DMS153 (cell line): Measurements from ENCODE around the gene TMEM141.

Source experiments
- DNase-seq: peaks from one replicate; lab custom pipeline; 2025; lab: John Stamatoyannopoulos, UW

TMEM141 gene

DNA sequence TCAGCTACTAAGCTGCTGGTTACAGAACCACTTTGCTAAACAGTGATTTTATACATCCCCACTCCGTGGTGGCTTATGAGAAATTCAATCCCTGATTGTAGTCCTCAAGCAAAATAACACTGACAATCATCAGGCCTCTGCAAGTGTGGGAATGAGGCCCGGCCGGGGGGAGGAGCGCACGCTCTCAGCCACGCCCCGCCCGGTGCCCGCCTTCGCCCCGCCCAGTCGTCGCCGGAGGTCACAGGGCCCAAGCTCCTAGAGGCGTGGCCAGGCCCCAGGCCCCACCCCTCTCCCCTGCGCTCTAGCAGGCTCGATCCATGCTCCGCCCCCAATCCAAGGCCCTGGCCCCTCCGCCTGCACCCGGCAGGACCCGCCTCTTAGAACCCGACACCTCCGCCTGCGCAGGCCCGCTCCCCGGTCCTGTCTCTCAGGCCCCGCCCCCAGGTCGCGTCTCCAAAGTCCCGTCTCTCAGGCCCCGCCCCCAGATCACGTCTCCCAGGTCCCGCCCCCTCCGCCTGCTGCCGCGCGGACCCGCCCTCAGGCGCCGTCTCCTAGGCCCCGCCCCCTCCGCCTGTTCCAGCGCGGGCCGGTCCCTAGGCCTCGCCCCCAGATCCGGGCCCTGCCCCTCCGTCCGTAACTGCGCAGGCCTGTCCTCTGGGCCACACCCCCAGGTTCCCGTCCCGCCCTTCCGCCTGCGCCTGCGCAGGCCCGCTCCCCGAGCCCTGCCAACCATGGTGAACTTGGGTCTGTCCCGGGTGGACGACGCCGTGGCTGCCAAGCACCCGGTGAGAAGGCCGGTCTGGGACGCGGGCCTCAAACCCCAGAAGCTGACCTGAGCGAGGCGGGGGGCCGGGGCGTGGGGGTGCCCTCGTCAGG is at the start of gene TMEM141:
Gene TMEM141 (plus strand): TSS at position 705 of the 876 bp plus-strand sequence. CDS start 27 bp downstream, at position 732.
- DNase-seq = peak; percentile 98

DNA sequence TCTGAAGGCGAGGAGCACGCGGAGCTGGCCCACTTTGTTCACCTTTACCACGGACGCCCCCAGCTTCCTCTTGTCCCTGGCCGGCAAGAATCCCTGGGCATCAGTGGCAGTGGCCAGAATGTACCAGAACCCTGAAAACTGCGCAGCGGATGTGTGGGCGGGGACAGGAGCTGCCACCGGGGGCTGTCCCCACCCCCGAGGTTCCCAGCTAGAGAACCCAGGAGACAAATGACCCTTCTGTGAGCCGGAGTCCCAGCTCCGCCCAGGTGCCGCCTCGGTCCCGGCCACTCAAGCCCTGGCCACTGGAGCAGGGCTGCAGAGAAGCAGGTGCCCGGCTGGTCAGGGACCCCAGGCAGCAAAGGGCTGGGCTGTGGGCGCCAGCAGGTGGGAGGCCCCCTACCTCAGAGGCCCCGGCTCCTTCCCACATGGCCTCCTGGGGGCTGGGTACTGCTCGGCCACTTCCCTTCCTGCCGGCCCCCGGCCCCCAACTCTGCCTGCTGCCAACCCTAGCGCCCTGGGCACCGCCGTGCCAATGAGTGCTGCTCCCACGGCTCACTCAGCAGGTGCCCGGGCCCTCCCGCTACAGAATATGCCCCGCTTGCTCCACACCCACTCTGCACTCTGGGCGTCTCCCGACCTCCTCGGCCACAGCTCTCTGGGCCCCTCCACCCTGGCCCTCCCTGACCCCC is 49.1 kb upstream of the TMEM141 start:
- no peak for DNase-seq

DNA sequence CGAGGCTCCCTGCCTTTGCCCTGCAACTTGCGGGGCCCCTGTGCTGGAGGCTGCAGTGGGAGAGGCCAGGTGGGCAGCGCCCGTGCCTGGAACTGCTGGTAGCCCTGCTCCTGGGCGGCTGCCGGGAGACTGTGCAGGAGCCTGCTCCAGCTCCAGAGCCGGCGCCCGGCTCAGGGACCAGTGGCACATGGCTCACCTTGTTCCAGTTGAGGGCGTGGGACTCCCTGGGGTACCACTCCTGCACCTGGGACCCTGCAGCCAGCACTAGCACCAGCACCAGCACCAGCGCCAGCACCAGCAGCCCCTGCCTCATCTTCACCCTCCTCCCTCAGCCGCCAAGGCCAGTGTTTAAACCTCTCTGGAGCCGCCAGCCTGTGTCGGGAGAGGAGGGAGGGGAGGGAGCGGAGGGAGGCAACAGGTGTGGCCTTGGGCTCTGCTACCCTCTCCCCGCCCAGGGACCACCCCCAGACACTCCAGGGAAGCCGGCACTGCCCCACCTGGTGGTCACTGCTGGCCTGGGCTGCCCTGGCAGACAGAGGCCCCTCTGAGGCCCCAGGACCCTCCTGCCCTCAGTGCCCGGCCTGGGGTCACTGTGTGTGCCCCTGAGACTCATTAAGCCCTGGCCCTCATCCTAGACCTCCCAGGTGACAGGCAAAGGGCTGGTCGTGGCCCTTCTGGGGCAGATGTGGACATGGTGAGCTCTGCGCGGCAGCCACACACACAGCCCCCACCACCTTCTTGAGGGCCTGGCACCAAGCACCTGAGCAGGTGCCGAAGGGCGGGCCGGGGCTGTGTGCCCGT is 48.4 kb upstream of the TMEM141 start, which contains the start of gene LCN10:
Gene LCN10 (minus strand): TSS at position 350 of the 801 bp plus-strand sequence. CDS start 37 bp downstream, at position 313.
- DNase-seq = no peak

DNA sequence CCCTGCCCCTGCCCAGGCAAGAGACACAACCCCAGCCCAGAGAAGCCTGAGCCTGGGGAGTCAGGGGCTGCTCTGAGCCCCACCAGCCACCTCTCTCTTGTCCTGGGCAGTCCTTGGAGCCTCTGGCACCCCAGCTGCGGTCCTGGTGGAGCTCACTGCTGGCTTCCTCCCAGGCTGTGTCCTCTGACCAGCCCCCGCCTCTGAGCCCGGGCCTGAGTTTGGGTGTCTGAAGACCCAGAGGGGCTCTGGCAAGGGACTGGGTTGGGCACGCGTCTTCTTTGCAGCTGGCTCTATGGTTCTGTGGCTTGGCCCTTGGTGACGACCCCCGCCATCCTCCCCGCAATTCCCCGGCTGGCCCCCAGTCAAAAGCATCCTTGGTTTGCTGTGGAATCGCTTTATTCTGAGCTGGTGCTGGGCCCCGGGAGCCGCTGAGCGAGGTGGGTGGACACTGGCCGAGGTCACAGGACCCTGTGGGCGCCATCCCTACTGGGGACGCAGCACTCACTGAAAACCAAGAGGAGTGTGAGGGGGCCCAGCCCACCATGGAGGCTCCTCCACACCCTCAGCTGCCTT is 47.4 kb upstream of the TMEM141 start:
- DNase-seq = no peak

DNA sequence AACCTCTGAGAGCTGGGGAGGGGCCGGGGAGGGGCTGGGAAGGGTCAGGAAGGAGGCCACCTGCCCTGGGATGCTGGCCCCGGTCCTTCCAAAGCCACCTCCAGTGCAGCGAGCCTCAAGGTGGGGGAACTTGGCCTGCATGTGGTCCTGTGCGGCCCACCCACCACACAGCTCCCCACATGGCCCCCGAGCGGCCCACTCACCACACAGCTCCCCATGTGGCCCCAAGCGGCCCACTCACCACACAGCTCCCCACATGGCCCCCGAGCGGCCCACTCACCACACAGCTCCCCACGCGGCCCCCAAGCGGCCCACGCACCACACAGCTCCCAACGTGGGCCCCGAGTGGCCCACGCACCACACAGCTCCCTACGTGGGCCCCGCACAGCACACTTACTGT is 46.4 kb upstream of the TMEM141 start:
- DNase-seq = no peak

DNA sequence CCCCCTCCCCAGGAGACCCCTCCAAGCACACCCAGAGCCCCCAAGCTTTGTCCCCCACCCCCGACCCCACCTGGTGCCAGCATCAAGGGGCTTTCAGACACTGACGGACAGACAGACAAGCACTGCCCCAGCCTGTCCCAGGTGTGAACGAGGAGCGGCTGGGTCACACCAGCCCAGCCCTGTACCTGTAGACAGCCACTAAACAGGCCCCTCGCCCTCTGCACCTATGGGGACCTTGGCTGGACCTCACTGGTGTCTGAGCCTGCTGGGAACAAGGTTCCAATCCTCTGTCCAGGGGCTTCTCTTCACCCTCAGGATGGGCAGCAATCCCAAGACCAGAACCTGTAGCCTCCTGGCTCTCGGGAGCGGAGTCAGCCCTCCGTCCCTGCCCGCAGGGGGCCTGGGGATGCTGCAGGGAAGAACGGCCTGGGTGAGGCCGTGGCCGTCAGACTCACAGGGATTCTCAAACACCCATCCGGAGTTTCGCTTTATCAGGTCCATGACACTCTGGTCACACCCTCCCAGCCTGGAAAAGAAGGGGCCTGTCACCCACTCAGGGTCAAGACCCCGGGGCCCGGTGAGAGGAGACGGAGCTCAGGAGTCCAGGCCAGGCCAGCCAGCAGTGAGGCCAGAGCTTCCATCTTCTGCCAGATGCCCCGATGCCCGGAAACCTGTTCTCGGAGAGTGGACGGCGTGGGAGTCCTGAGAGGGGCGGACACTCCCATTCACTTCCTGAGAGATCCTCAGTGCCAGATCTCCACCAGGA is 45.6 kb upstream of the TMEM141 start:
- DNase-seq = no peak

DNA sequence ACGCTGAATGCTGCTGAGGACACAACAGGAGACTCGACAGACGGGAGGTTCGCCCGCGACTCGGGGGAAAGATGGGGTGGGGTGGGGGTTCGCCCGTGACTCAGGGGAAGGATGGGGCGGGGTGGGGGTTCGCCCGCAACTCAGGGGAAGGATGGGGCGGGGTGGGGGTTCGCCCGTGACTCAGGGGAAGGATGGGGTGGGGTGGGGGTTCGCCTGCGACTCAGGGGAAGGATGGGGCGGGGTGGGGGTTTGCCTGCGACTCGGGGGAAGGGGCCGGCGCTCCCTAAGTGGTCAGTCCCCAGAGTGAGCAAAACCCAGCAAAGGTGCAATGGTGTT is 45.0 kb upstream of the TMEM141 start:
- DNase-seq = no peak

DNA sequence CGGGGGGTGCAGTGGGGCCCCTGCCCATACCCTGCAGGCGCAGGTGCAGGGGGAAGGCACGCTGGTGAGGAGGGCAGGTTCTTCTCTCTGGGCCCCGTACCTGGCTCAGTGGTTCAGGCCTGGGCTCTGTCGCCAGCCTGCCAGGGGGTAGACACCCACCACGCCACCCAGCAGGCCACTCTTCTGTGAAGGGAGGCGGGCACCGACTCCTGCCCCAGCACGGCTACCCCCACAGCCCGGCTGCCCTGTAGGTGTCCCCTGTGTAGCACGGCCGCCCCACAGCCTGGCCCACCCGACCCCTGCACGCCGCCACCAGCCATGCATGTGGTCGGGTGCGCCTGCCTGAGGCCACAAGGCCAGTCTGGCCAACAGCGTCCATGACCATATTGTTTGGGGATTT is 44.5 kb upstream of the TMEM141 start:
- no peak for DNase-seq

DNA sequence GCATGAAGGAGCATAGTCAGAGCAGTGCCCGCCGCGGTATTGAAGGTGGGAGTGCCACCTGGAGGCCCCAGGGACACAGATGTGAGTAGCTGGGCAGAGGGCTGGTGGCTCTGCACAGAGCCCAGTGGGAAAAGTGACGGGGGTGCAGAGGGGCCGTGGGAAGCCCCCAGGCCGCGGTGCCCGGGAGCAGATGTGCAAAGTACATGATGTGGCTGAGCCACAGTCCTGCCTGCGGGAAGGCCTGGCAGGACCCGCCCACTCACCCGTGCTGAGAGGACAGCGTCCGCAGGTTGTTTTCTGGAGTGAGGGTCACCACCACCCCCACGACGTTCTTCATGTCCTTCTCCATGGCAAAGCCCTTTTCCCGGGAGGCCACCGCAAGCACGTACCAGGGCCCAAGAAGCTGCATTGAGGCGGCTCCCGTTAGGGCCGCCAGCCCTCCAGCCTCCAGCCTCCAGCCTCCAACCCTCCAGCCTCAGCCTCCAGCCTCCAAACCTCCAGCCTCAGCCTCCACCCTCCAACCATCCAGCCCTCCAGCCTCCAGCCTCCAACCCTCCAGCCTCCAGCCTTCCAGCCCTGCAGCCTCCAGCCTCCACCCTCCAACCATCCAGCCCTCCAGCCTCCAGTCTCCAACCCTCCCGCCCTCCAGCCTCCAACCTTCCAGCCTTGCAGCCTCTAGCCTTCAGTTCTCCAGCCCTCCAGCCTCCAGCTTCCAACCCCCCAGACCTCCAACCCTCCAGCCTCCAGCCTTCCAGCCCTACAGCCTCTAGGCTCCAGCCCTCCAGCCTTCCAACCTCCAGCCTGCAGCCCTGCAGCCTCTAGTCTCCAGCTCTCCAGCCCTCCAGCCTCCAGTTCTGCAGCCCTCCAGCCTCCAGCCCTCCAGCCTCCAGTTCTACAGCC is 43.7 kb upstream of the TMEM141 start:
- no peak for DNase-seq

DNA sequence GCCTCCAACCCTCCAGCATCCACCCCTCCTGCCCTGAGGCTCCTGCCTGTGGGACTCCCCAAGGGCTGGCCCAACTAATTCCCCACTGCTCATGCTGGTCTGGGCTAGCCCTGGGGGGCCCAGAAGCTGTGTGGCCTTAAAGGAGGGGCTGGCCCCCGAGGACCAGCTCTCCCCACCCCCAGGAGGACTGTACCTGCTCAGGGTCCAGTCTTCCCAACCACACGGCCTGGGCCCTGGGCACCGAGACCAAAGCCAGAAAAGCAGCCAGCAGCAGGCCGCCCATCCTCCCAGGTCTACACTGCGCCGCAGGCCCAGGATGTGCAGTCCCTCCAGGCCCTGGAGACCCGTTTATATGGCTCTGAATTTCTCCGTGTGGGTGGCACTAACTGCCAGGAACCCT is 42.9 kb upstream of the TMEM141 start, which contains the start of gene LCN6:
Gene LCN6 (minus strand): TSS at position 325 of the 400 bp plus-strand sequence. CDS start 42 bp downstream, at position 283.
- DNase-seq = no peak

DNA sequence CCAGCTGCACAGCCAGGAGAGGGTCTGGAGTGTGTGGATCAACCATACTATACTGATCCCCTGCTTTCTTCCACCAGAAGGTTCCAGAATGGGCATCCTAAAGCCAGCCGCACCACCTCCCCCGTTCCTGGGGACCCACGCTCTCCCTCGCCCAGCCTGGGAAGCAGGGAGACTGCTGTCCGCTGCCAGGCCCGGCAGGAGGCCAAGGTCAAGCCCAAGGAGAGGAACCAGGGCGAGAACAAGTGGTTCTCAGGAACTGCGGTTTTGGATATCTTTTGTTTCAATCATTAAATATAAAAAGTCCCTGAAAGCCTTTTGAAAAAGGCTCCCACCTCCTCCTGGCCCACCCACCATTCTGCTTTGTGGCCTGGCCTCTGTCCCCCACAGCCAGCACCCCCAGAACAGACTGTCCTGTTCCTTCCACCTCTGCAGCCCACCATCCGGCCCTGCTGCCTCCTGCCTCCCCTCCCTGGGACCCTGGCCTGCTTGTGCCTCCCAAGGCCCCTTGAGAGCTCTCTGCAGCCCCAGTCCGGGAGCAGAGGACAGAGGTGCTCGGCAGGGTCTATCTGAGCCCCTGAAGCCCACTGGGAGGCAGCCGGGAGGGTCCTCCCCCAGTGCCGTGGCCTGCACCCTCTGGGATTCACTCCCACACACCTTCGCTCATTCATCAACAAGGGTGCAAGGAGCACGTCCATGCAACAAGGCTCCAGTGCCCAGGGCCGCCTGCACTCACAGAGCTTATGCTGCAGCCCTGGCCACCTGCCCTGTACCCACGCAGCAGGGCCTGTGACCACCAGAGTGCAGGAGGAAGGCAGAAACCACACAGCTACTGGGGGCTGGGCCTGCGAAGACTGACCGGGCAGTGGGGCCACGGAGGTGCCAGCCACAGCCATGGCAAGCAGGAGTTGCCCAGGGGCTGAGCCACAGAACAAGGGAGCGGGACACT is 42.2 kb upstream of the TMEM141 start:
- DNase-seq = no peak

DNA sequence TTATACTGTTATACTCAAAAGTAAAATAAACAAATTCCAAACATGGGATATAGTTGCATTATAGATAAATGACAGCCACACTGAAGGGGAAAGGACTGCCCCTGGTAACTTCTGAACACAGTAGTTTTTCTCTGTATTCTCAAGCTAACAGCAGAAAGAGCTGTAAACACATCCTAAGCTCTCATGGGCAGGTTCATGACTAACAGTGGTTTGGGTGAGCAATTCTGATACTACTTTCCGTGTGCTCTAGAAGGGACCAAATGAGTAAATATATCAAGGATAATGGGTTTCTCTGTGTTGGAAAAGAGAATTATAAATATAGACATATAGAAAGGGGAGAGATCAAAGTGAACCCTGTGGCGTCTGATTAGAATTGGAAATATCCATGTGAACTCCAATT is 40.6 kb upstream of the TMEM141 start:
- no peak for DNase-seq

DNA sequence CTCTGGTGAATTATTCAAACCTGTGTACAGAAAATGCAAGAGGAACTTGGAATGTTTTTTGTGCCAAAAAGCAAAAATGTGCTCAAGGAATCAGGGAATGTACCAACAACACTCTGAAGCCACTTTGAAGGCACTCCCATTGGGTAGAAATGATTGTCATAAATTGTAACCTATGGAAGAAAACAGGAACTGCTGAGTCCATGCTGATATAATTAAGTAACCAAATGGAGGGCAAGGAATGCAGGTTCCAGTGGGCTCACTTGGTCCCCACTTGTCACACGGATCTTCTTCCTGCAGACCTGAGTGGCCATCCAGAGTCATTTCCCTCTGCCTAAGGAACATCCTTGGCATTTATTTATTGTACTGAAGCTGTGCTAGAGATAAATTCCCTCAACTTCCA is 39.9 kb upstream of the TMEM141 start:
- no peak for DNase-seq

DNA sequence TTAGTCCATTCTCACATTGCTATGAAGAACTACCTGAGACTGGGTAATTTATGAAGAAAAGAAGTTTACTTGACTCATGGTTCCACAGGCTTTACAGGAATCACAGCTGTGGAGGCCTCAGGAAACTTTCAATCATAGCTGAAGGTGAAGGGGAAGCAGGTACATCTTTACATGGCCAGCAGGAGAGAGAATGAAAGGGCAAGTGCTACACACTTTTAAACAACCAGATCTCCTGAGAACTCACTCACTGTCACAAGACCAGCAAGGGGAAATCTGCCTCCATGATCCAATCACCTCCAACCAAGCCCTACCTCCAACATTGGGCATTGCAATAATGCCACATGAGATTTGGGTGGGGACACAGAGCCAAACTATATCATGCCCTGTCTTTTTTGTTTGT is 39.3 kb upstream of the TMEM141 start:
- DNase-seq = no peak

DNA sequence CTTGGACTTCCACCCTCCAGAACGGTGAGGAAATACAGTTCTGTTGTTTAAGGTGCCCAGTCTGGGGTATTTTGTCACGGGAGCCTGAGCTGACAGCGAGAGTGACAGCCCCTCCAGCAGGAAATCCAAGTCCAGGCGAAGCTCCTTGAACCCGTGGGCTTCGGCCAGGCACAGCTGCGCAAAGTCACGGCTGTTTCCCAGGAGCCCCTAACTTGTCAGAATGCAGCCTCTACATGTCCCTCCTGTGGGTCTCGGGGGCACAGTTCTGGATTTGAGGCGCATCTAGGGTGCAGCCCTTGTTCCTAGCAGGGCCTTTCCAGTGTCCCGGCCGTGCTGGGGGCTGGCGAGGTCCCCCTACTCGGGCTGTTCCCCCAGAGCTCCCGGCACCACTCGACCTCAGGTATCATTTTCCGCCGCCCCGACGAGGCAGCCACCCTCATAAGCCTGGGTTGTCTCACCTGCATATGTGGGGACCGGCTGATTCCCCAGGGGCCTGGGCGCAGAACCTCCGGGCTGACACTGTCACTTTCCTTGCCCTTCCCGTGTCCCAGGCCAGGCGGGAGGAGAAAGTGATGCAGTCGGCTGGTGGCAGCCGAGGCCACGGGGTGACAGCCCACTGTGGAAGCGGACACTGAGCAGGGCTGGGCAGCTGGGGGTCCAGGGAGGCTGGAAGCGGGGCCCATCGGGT is 37.6 kb upstream of the TMEM141 start:
- DNase-seq = no peak

DNA sequence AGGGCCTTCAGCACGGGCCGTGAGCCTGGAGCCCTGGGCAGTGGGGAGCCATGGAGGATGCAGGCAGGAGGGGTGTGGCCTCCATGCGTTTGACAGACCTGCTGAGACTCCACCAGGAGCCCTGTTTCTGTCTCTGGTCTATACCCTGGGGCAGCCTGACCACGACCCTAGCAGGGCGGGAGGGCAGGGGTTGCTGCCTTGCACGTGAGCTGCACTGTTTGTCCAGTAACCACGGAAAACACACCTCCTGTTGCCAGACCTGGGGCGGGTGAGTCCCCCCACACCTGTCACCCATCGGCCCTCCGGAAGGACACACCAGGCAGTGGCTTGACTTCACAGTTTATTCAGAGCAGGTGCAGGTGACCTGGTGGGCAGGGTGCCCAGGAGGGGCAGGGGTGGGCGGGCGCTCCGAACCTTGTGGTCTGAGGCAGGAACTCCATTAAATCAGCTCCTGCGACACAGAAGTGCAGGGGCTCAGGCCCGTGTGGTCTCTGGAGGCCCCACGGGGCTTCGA is 37.0 kb upstream of the TMEM141 start:
- peak; percentile 68 for DNase-seq

DNA sequence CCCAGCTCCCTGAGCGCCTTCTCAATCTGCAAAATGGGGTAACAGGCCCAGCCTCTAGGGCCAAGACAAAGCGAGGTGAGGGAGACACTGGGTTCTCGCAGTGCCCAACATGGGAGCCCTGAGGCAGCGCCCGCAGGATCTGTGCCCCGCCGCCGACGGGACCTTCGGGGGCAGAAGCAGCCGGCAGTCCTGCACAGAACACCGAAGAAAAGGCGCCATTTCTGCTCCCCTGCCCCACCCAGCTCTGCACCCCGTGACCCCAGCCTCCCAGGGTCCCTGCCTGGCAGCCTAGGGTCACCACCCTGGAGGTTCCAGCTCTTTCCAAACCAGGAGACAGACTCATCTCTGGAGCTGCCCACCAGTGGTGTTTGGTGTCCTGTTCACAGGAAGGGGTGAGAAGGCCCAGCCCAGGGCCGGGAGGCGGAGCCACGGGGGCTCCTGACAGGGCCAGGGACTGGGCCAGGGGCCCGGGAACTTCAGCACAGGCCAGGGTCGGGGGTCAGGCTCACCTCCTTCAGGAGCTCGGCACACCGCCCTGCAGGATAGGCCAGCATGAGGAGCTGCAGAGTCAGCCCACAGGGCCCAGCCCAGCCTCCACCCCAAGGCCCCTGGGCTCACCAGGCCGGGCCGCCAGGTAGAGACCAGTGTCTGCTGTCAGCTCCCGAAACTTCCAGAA is 36.4 kb upstream of the TMEM141 start:
- no peak for DNase-seq
